Measurements from ENCODE around the gene TMEM181.
"Not testable (repeated sequence)": the region's sequence is repeated elsewhere in the genome, so short reads cannot be mapped to it uniquely, and the experiment has no call there.

Gene TMEM181

GRCh38 chr6:158603261-158604047, 43.6 kb downstream of the TMEM181 start:
- DNase-seq, result no peak

GRCh38 chr6:158604048-158604406, 44.1 kb downstream of the TMEM181 start:
- DNase-seq, result no peak

- peak; percentile 82 for DNase-seq
These were observed 45.5 kb downstream of the TMEM181 start for GRCh38 chr6:158605266-158605878.

GRCh38 chr6:158606011-158606410, 46.1 kb downstream of the TMEM181 start:
- DNase-seq, result not testable (repeated sequence)

GRCh38 chr6:158606935-158607334, 47.0 kb downstream of the TMEM181 start:
- DNase-seq, result no peak

GRCh38 chr6:158607411-158608170, 47.7 kb downstream of the TMEM181 start:
- DNase-seq, result no peak

GRCh38 chr6:158608221-158608620, 48.3 kb downstream of the TMEM181 start:
- no peak for DNase-seq

GRCh38 chr6:158609455-158610155, 49.7 kb downstream of the TMEM181 start:
- DNase-seq, result no peak

- no peak for DNase-seq
These were observed 50.6 kb downstream of the TMEM181 start for GRCh38 chr6:158610319-158610968.

- DNase-seq, result no peak
These were observed 51.1 kb downstream of the TMEM181 start for GRCh38 chr6:158611039-158611438.

- DNase-seq, result no peak
These were observed 51.9 kb downstream of the TMEM181 start for GRCh38 chr6:158611541-158612370.

GRCh38 chr6:158614606-158615005, 54.7 kb downstream of the TMEM181 start:
- not testable (repeated sequence) for DNase-seq

GRCh38 chr6:158618289-158618688, 58.4 kb downstream of the TMEM181 start:
- DNase-seq, result not testable (repeated sequence)

GRCh38 chr6:158619922-158620801, 60.3 kb downstream of the TMEM181 start:
- DNase-seq, result no peak

- DNase-seq, result no peak
These were observed 61.2 kb downstream of the TMEM181 start for GRCh38 chr6:158620963-158621693.

- DNase-seq, result no peak
These were observed 62.0 kb downstream of the TMEM181 start for GRCh38 chr6:158621694-158622544.

GRCh38 chr6:158622545-158623190, 62.8 kb downstream of the TMEM181 start:
- DNase-seq, result no peak
